Naive B cell (primary cell): ENCODE results near the gene ACSS3. TPM values are rescaled to one million over a fixed set of nuclear protein-coding genes. Genes with fewer than 3 reads are reported as not detected.
A peak's percentile ranks its signal among the peaks of the same experiment; 100 is the strongest.

Experiments used
- ATAC-seq, 2 donors: fragments of 150-1000 bp; cut with Tn5 transposase; 2 replicates each; pipeline ENCODE4 v1.10.0; 2021; ENCODE audit warnings: low read depth in 2 of 2, mild to moderate bottlenecking in 2 of 2, moderate library complexity in 2 of 2
- DNase-seq: peaks from one replicate; pipeline ENCODE4 v3.0.0; 2022
- H3K27ac Mint-ChIP-seq, 6 donors: one replicate each; pipeline ENCODE4 v1.8.0; 2020 to 2022; ENCODE audit warnings: mild to moderate bottlenecking in 6 of 6, mixed read lengths in 6 of 6, moderate library complexity in 5 of 6, inconsistent platforms in 2 of 6
- H3K27me3 Mint-ChIP-seq, 3 donors: one replicate each; pipeline ENCODE4 v1.8.0; 2021 to 2022; ENCODE audit warnings: mixed read lengths in 3 of 3, mild to moderate bottlenecking in 1 of 3
- H3K36me3 Mint-ChIP-seq, 2 donors: one replicate each; pipeline ENCODE4 v1.8.0; 2020 to 2022; ENCODE audit warnings: mixed read lengths in 2 of 2, inconsistent platforms in 1 of 2, mild to moderate bottlenecking in 1 of 2
- H3K4me1 Mint-ChIP-seq, 3 donors: one replicate each; pipeline ENCODE4 v1.8.0; 2020 to 2022; ENCODE audit warnings: mixed read lengths in 3 of 3, inconsistent platforms in 1 of 3, mild to moderate bottlenecking in 1 of 3, moderate library complexity in 1 of 3
- H3K4me3 Mint-ChIP-seq, 8 donors: one replicate each; pipeline ENCODE4 v1.8.0; 2020 to 2022; ENCODE audit warnings: mild to moderate bottlenecking in 8 of 8, mixed read lengths in 8 of 8, moderate library complexity in 8 of 8, inconsistent platforms in 2 of 8
- H3K9me3 Mint-ChIP-seq, 7 donors: one replicate each; pipeline ENCODE4 v1.8.0; 2020 to 2022; ENCODE audit warnings: mixed read lengths in 7 of 7, mild to moderate bottlenecking in 5 of 7, inconsistent platforms in 2 of 7, moderate library complexity in 1 of 7
- polyA plus RNA-seq, 6 donors: library from polyadenylated mRNA; unstranded; fragments of 300-500 nt; fragmentation: Illumina TruSeq; gene quantifications; one replicate each; pipeline ENCODE4 v1.2.3, GENCODE V29; 2021; ENCODE audit warnings: low read depth in 6 of 6

The ACSS3 gene
- polyA plus RNA-seq, 6 donors from 2014 or later: not detected

DNA sequence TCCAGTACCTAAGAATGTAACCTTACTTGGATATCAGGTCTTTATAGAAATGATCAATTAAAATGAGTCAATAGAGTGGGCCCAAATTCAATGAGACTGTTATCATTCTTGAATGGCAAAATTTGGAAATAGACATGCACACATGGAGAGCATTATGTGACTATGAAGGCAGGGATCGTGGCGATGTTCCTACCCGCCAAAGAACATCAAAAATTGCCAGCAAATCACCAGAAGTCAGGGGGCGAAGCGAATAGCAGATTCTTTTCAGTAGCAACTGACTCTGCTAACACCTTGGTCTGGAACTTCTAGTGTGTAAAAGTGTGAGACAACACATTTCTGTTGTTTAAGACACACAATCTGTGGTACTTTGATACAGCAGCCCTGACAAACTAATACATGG lies 192.5 kb downstream of the ACSS3 start:
- no peak overlapping the region for H3K4me3 Mint-ChIP-seq
- H3K36me3 Mint-ChIP-seq: no peaks in the 10 kb centered on the region
- no peak overlapping the region for H3K27ac Mint-ChIP-seq
- H3K27me3 Mint-ChIP-seq: no peaks in the 10 kb centered on the region
- peaks cover 0 to 2% (median 0%) of the 10 kb centered on the region in 7 donors for H3K9me3 Mint-ChIP-seq
- no peak for DNase-seq
- no peaks in the 10 kb centered on the region for H3K4me1 Mint-ChIP-seq
- no peak for ATAC-seq

GRCh38 chr12:81274637-81275529 lies 197.0 kb downstream of the ACSS3 start:
- Mint-ChIP-seq H3K27ac (no peak overlapping the region), H3K9me3 (peaks cover 0 to 2% (median 0%) of the 10 kb centered on the region in 7 donors), H3K4me3 (no peak overlapping the region), H3K4me1 (no peaks in the 10 kb centered on the region), H3K27me3 (no peaks in the 10 kb centered on the region), H3K36me3 (no peaks in the 10 kb centered on the region)
- DNase-seq (no peak), ATAC-seq (no peak)

GRCh38 chr12:81284137-81284536 lies 206.3 kb downstream of the ACSS3 start:
- H3K36me3 Mint-ChIP-seq: no peaks in the 10 kb centered on the region
- ATAC-seq (no peak), DNase-seq (no peak)
- H3K27ac Mint-ChIP-seq: no peak overlapping the region
- H3K4me1 Mint-ChIP-seq: no peaks in the 10 kb centered on the region
- H3K9me3 Mint-ChIP-seq: peaks cover 0 to 3% (median 0%) of the 10 kb centered on the region in 7 donors
- no peaks in the 10 kb centered on the region for H3K27me3 Mint-ChIP-seq
- no peak overlapping the region for H3K4me3 Mint-ChIP-seq

DNA sequence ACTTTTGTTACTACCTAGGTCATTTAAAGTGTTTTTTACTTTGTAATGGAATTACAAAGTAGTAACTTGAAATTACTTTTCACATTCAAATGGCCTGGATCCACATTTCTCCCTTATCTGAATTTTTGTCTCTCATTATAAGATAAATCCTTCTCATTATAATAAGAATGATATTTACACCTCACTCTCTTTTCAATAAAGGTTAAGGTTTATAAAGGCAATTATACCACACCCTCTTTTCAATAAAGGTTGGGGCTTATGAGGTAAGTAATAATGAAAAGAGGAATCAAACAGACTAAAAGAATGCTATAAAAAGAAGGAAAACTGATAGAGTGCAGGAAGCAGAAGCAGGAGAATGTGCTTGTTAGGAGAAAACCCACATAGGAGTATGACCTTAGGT lies 210.8 kb downstream of the ACSS3 start:
- Mint-ChIP-seq H3K27me3 (no peaks in the 10 kb centered on the region), H3K36me3 (no peaks in the 10 kb centered on the region), H3K9me3 (peaks cover 0 to 4% (median 0%) of the 10 kb centered on the region in 7 donors), H3K4me1 (no peaks in the 10 kb centered on the region), H3K27ac (no peak overlapping the region), H3K4me3 (no peak overlapping the region)
- ATAC-seq: no peak
- DNase-seq: no peak

DNA sequence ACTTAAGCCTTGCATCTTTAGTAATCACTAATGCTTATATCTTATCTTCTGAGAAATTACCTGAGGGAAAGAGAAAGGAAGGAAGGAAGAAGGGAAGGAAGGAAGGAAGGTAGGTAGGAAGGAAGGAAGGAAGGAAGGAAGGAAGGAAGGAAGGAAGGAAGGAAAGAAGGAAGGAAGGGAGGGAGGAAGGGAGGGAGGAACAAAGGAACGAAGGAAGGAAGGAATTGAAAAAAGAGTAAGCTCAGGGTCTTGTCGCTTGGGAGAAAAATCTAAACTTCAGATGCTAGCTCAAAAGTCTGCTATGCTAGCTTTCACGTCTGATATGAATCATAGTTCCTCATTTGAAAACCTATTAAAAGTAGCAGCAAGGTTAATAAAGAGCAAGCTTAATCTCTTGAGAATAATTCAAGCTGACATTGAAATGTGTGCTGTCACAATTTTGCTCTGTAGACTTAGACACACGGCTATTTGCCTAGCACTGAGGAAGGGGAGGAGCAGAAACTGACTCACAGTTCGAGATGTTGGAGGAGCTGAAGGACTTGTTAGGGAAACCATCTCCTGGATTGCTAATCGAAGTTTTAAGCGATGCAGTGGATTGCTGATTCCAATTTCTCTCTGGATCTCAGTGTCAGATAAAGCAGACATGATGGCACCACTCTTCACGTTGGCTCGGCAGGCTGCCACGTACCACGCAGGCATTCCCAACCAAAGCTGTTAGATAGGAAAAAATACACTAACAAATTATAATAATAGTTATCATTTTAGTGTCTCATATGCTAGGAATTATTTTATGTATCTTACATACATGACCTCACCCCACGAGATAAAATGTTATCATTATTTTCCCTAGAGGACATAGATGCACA lies 216.7 kb downstream of the ACSS3 start:
- Mint-ChIP-seq H3K27me3 (no peaks in the 10 kb centered on the region), H3K4me3 (no peak overlapping the region), H3K36me3 (no peaks in the 10 kb centered on the region), H3K4me1 (no peaks in the 10 kb centered on the region), H3K27ac (no peak overlapping the region), H3K9me3 (peaks cover 0 to 25% (median 2%) of the 10 kb centered on the region in 7 donors)
- DNase-seq (no peak), ATAC-seq (no peak)

DNA sequence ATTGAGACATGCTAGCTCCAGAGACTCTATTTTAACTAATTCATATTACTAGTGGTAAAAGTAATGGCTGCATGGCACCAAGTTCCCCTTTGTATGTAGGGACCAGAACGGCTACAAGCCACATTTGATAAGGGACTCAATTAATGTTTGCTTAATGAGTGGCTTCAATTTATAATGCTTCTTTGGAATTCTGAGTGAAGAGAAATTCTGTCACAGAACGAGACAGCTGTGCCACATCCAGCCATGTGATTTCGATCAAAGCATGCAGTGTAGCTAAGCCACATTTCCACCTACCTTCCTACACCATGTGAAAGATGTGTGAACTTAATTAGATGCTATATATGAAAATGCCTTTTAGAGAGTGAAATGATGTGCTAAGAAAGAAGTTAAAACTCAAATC lies 217.4 kb downstream of the ACSS3 start:
- Mint-ChIP-seq H3K4me3 (no peak overlapping the region), H3K27me3 (no peaks in the 10 kb centered on the region), H3K27ac (no peak overlapping the region), H3K4me1 (no peaks in the 10 kb centered on the region), H3K9me3 (peaks cover 0 to 25% (median 2%) of the 10 kb centered on the region in 7 donors), H3K36me3 (no peaks in the 10 kb centered on the region)
- ATAC-seq: no peak
- DNase-seq: no peak

DNA sequence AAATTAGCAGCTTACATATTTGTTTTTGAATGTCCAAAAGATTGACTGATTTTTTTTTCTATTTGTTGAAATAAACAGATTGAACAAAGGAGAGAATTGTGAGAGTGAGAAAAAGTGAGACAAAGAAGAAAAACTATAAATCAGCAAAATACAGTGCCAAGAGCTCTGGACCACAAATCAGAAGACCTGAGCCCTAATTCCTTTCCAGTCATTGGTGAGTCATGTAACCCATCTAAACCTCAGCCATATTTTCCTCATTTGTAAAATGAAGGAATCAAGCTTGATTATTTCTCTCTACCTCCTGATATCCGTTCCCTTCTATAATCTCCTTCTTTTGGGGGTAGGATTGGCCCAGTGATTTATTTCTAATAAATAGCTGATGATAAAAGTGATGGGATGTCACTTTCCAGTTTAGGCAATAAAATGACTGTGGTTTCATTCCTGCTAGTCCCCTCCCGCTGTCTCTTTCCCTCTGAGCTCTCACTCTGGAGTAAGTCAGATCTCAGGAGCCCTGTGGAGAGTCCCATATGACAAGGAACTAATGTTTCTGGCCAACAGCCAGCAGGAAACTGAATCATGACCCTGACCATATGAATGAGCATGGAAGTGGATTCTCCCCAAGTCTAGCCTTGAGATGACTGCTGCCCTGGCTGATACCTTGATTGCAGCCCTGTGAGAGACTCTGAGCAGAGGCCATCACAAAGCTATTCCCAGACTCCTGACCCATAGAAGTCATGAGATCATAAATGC lies 218.9 kb downstream of the ACSS3 start:
- peaks cover 1 to 25% (median 2%) of the 10 kb centered on the region in 7 donors for H3K9me3 Mint-ChIP-seq
- H3K4me1 Mint-ChIP-seq: no peaks in the 10 kb centered on the region
- H3K27ac Mint-ChIP-seq: peak overlapping the region in 1 of 6 donors; percentile 35
- H3K4me3 Mint-ChIP-seq: no peak overlapping the region
- DNase-seq: no peak
- H3K27me3 Mint-ChIP-seq: no peaks in the 10 kb centered on the region
- H3K36me3 Mint-ChIP-seq: no peaks in the 10 kb centered on the region
- no peak for ATAC-seq

GRCh38 chr12:81297601-81298000 lies 219.7 kb downstream of the ACSS3 start:
- DNase-seq: no peak
- Mint-ChIP-seq H3K36me3 (no peaks in the 10 kb centered on the region), H3K9me3 (peaks cover 1 to 25% (median 2%) of the 10 kb centered on the region in 7 donors), H3K27me3 (no peaks in the 10 kb centered on the region), H3K4me1 (no peaks in the 10 kb centered on the region), H3K4me3 (no peak overlapping the region), H3K27ac (no peak overlapping the region)
- ATAC-seq: no peak

DNA sequence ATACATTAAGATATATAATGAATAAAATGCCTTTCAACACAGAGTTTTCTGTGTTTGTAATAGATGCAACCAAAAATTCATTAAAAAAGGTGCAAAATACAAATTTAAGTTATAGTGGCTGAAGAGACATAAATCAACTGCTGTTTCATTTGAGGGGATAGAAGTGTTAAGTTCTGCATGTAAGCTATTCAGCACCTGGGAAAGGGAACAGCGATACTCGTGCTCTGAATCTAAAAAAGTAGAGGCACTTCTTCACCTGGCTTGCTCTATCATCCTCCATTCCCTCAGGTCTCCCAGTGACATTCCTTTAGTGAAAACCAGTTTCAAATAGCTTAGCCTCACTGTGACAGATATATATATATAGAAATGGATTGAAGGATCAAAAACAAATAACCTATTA lies 222.6 kb downstream of the ACSS3 start:
- Mint-ChIP-seq H3K9me3 (peaks cover 0 to 4% (median 0%) of the 10 kb centered on the region in 7 donors), H3K27me3 (no peaks in the 10 kb centered on the region), H3K27ac (no peak overlapping the region), H3K4me1 (no peaks in the 10 kb centered on the region), H3K36me3 (no peaks in the 10 kb centered on the region), H3K4me3 (no peak overlapping the region)
- ATAC-seq (no peak), DNase-seq (no peak)

DNA sequence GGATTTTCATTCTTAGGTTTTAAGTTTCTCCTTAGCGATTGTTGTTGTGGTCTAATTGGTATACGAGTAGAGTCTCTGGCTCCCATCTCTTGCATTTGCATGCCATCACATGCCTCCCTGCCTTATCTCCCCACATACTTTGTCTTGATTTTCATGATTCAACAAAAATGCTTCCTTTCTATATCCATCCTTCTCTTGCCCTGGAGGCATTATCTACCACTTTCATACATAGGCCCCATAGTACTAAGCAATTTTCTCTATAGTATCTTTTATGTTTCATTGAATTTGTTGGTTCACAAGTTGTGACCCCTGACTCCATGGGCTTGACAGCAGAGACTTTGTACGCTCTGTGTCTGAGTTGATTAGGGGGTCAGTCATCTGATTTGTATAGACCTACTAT lies 226.1 kb downstream of the ACSS3 start:
- no peaks in the 10 kb centered on the region for H3K27me3 Mint-ChIP-seq
- H3K27ac Mint-ChIP-seq: no peak overlapping the region
- H3K4me3 Mint-ChIP-seq: no peak overlapping the region
- H3K9me3 Mint-ChIP-seq: peaks cover 0 to 2% (median 0%) of the 10 kb centered on the region in 7 donors
- DNase-seq (no peak), ATAC-seq (no peak)
- no peaks in the 10 kb centered on the region for H3K36me3 Mint-ChIP-seq
- no peaks in the 10 kb centered on the region for H3K4me1 Mint-ChIP-seq

Other genes starting within 250 kb of the ACSS3 start
- 1 to 10 TPM in 1 of 6 donors, not detected in 5; 2.2 TPM for gene LIN7A, start 140.1 kb upstream of the ACSS3 start, polyA plus RNA-seq